Measurements from ENCODE around the gene MXD4.

MXD4 gene

GRCh38 chr4:2298532-2298991 lies 36.7 kb upstream of the MXD4 start:
- no peak for TF ChIP-seq CTCF (conservative IDR thresholded peaks at IDR 0.05; ENCODE audit: low read depth, low read length)
- DNase-seq (ENCODE audit: low read depth), result no peak
- no peak overlapping the region for H3K4me3 ChIP-seq (ENCODE audit: low read depth, low read length)

- DNase-seq (ENCODE audit: low read depth), result no peak
- TF ChIP-seq CTCF (conservative IDR thresholded peaks at IDR 0.05; ENCODE audit: low read depth, low read length), result no peak
- no peak overlapping the region for H3K4me3 ChIP-seq (ENCODE audit: low read depth, low read length)
These were observed 36.0 kb upstream of the MXD4 start for GRCh38 chr4:2297606-2298531.

- no peak for DNase-seq (ENCODE audit: low read depth)
- H3K4me3 ChIP-seq (ENCODE audit: low read depth, low read length), result no peak overlapping the region
- no peak for TF ChIP-seq CTCF (conservative IDR thresholded peaks at IDR 0.05; ENCODE audit: low read depth, low read length)
These were observed 35.0 kb upstream of the MXD4 start for GRCh38 chr4:2296631-2297601.

GRCh38 chr4:2295900-2296442 lies 34.1 kb upstream of the MXD4 start:
- DNase-seq (ENCODE audit: low read depth), result no peak
- H3K4me3 ChIP-seq (ENCODE audit: low read depth, low read length), result no peak overlapping the region
- TF ChIP-seq CTCF (conservative IDR thresholded peaks at IDR 0.05; ENCODE audit: low read depth, low read length), result no peak

GRCh38 chr4:2295500-2295899 lies 33.6 kb upstream of the MXD4 start:
- no peak for TF ChIP-seq CTCF (conservative IDR thresholded peaks at IDR 0.05; ENCODE audit: low read depth, low read length)
- H3K4me3 ChIP-seq (ENCODE audit: low read depth, low read length), result no peak overlapping the region
- no peak for DNase-seq (ENCODE audit: low read depth)

- TF ChIP-seq CTCF (conservative IDR thresholded peaks at IDR 0.05; ENCODE audit: low read depth, low read length), result no peak
- no peak overlapping the region for H3K4me3 ChIP-seq (ENCODE audit: low read depth, low read length)
- DNase-seq (ENCODE audit: low read depth), result peak; percentile 15
These were observed 30.8 kb upstream of the MXD4 start for GRCh38 chr4:2292646-2293108.
